ENCODE results near the gene PPP1R8. TPM values are rescaled to one million over a fixed set of nuclear protein-coding genes. Genes with fewer than 3 reads are reported as not detected.

Gene PPP1R8
- total and polyA plus RNA-seq, 3 experiments from 2014 or later, result 37.5 to 70.0 (median 66.3) TPM

DNA sequence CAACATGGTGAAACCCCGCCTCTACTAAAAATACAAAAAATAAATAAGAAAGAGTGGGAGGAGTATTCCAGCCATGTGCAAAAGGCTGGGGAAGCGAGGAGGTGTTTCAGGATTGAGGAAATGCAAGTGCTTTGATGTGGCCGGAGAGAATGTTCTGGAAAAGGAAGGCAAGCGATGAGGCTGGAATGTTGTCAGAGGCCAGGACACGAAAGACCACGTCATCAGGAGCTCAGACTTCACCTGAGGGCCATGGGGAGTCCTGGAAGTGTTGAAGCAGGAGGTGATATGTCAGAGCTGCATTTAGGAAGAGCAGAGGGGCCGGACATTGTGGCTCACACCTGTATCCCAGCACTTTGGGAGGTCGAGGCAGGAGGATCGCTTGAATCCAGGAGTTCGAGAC, 30.9 kb downstream of the PPP1R8 start:
- H3K36me3 ChIP-seq (ENCODE audit: insufficient read depth, low read length), result no peaks in the 10 kb centered on the region
- H3K9me3 ChIP-seq (ENCODE audit: low read length), result no peaks in the 10 kb centered on the region
- peaks cover 11 to 31% (median 19%) of the 10 kb centered on the region in 3 donors for H3K4me1 Mint-ChIP-seq
- H3K36me3 Mint-ChIP-seq, result no peaks in the 10 kb centered on the region
- no peak overlapping the region for H3K27ac ChIP-seq (ENCODE audit: low read depth, low read length)
- H3K27me3 ChIP-seq (ENCODE audit: insufficient read depth, low read length, poor library complexity, severe bottlenecking), result no peaks in the 10 kb centered on the region
- no peak overlapping the region for H3K27ac Mint-ChIP-seq
- no peak overlapping the region for H3K4me3 Mint-ChIP-seq
- no peaks in the 10 kb centered on the region for H3K9me3 Mint-ChIP-seq
- H3K4me1 ChIP-seq (ENCODE audit: insufficient read depth, low read length), result peaks cover 24% of the 10 kb centered on the region
- CTCF ChIA-PET, result no interaction called here
- no peaks in the 10 kb centered on the region for H3K27me3 Mint-ChIP-seq
- POLR2A ChIA-PET, result no interaction called here
- DNase-seq, result peak in 1 of 5 donors; percentile 29
- no peak overlapping the region for H3K4me3 ChIP-seq (ENCODE audit: low read length)

- Mint-ChIP-seq H3K27me3 (no peaks in the 10 kb centered on the region), H3K4me1 (peaks cover 14 to 33% (median 19%) of the 10 kb centered on the region in 3 donors), H3K36me3 (no peaks in the 10 kb centered on the region), H3K27ac (peak overlapping the region in 2 of 8 donors; percentile 57 to 78), H3K4me3 (no peak overlapping the region), H3K9me3 (no peaks in the 10 kb centered on the region)
- Histone ChIP-seq H3K4me1 (ENCODE audit: insufficient read depth, low read length) (peaks cover 24% of the 10 kb centered on the region), H3K4me3 (ENCODE audit: low read length) (no peak overlapping the region), H3K27ac (ENCODE audit: low read depth, low read length) (no peak overlapping the region), H3K27me3 (ENCODE audit: insufficient read depth, low read length, poor library complexity, severe bottlenecking) (no peaks in the 10 kb centered on the region), H3K36me3 (ENCODE audit: insufficient read depth, low read length) (no peaks in the 10 kb centered on the region), H3K9me3 (ENCODE audit: low read length) (no peaks in the 10 kb centered on the region)
- POLR2A ChIA-PET, result no interaction called here
- CTCF ChIA-PET, result no interaction called here
- no peak for DNase-seq
Measured at GRCh38 chr1:27862004-27862403, 31.4 kb downstream of the PPP1R8 start.

GRCh38 chr1:27862671-27863537, 32.3 kb downstream of the PPP1R8 start:
- Histone ChIP-seq H3K9me3 (ENCODE audit: low read length) (no peaks in the 10 kb centered on the region), H3K27ac (ENCODE audit: low read depth, low read length) (no peak overlapping the region), H3K4me3 (ENCODE audit: low read length) (no peak overlapping the region), H3K4me1 (ENCODE audit: insufficient read depth, low read length) (peaks cover 24% of the 10 kb centered on the region), H3K27me3 (ENCODE audit: insufficient read depth, low read length, poor library complexity, severe bottlenecking) (no peaks in the 10 kb centered on the region), H3K36me3 (ENCODE audit: insufficient read depth, low read length) (no peaks in the 10 kb centered on the region)
- H3K27ac Mint-ChIP-seq, result peak overlapping the region in 5 of 8 donors; percentile 25 to 80 (median 55)
- no peaks in the 10 kb centered on the region for H3K9me3 Mint-ChIP-seq
- H3K36me3 Mint-ChIP-seq, result no peaks in the 10 kb centered on the region
- no peak for DNase-seq
- H3K4me1 Mint-ChIP-seq, result peaks cover 16 to 35% (median 24%) of the 10 kb centered on the region in 3 donors
- H3K4me3 Mint-ChIP-seq, result no peak overlapping the region
- CTCF ChIA-PET, result no interaction called here
- H3K27me3 Mint-ChIP-seq, result no peaks in the 10 kb centered on the region
- POLR2A ChIA-PET, result no interaction called here

DNA sequence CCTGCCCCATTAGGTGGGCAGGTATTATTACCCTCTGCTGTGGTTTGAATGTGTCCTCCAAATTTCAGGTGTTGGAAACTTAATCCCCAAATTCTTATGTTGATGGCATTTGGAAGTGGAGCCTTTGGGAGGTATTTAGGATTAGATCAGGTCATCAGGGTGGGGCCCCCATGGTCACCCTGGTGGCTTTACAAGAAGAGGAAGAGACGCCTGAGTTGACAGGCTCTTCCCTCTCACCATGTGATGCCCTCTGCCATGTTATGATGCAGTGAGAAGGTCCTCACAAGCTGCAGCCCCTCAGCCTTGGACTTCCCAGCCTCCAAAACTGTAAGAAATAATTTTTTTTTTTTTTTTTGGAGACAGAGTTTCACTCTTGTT, 32.9 kb downstream of the PPP1R8 start:
- no peak overlapping the region for H3K4me3 Mint-ChIP-seq
- no peaks in the 10 kb centered on the region for H3K27me3 ChIP-seq (ENCODE audit: insufficient read depth, low read length, poor library complexity, severe bottlenecking)
- H3K27ac ChIP-seq (ENCODE audit: low read depth, low read length), result no peak overlapping the region
- H3K36me3 ChIP-seq (ENCODE audit: insufficient read depth, low read length), result no peaks in the 10 kb centered on the region
- no peaks in the 10 kb centered on the region for H3K36me3 Mint-ChIP-seq
- no peak overlapping the region for H3K4me3 ChIP-seq (ENCODE audit: low read length)
- peaks cover 26% of the 10 kb centered on the region for H3K4me1 ChIP-seq (ENCODE audit: insufficient read depth, low read length)
- ChIA-PET CTCF (no interaction called here), POLR2A (no interaction called here)
- no peak overlapping the region for H3K27ac Mint-ChIP-seq
- H3K4me1 Mint-ChIP-seq, result peaks cover 17 to 34% (median 25%) of the 10 kb centered on the region in 3 donors
- no peaks in the 10 kb centered on the region for H3K9me3 ChIP-seq (ENCODE audit: low read length)
- H3K27me3 Mint-ChIP-seq, result no peaks in the 10 kb centered on the region
- H3K9me3 Mint-ChIP-seq, result no peaks in the 10 kb centered on the region
- DNase-seq, result no peak

DNA sequence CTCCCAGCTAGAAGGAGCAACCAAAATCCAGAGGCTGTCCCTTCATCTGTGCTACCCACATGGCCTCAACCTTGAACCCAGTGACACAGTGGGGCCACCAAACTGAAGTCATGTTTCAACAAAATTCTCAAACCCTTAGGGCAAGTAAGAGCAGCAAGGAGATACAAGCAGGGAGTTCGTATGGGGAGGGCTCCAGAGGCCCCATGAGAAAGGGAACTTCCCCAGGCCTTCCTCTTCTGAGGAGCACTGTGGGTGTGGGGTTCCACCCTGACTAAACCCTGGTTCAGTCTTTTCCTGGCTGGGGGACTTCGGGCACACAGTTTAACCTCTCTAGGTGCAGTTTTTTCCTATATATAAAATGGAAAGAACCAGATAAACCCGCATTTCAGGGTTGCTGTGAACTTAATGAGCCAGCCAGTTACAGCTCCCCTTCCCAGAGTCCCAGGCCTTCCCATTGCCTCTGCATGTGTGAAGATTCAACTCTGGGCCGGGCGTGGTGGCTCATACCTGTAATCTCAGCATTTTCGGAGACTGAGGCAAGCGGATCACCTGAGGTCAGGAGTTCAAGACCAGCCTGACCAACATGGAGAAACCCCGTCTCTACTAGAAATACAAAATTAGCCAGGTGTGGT, 33.8 kb downstream of the PPP1R8 start:
- Histone ChIP-seq H3K9me3 (ENCODE audit: low read length) (no peaks in the 10 kb centered on the region), H3K4me1 (ENCODE audit: insufficient read depth, low read length) (peaks cover 33% of the 10 kb centered on the region), H3K4me3 (ENCODE audit: low read length) (no peak overlapping the region), H3K27me3 (ENCODE audit: insufficient read depth, low read length, poor library complexity, severe bottlenecking) (no peaks in the 10 kb centered on the region), H3K36me3 (ENCODE audit: insufficient read depth, low read length) (no peaks in the 10 kb centered on the region), H3K27ac (ENCODE audit: low read depth, low read length) (no peak overlapping the region)
- H3K4me3 Mint-ChIP-seq, result peak overlapping the region in 1 of 7 donors; percentile 24
- peak overlapping the region in 5 of 8 donors; percentile 23 to 74 (median 69) for H3K27ac Mint-ChIP-seq
- DNase-seq, result no peak
- H3K4me1 Mint-ChIP-seq, result peaks cover 25 to 38% (median 34%) of the 10 kb centered on the region in 3 donors
- H3K36me3 Mint-ChIP-seq, result no peaks in the 10 kb centered on the region
- ChIA-PET CTCF (no interaction called here), POLR2A (no interaction called here)
- no peaks in the 10 kb centered on the region for H3K27me3 Mint-ChIP-seq
- H3K9me3 Mint-ChIP-seq, result no peaks in the 10 kb centered on the region

DNA sequence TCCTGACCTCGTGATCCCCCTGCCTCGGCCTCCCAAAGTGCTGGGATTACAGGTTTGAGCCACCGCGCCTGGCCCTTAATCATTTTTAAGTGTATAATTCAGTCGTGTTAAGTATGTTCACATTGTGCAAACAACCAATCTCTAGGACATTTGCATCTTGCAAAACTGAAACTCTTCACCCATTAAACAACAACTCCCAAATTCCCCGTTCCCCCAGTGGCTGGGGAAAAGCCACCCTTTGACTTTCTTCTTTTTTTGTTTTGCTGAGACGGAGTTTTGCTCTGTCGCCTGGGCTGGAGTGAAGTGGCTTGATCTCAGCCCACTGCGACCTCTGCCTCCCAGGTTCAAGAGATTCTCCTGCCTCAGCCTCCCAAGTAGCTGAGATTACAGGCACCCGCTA, 35.2 kb downstream of the PPP1R8 start:
- Mint-ChIP-seq H3K9me3 (no peaks in the 10 kb centered on the region), H3K27ac (peak overlapping the region in 2 of 8 donors; percentile 3 to 87), H3K27me3 (no peaks in the 10 kb centered on the region), H3K36me3 (no peaks in the 10 kb centered on the region), H3K4me3 (no peak overlapping the region), H3K4me1 (peaks cover 32 to 45% (median 38%) of the 10 kb centered on the region in 3 donors)
- peaks cover 43% of the 10 kb centered on the region for H3K4me1 ChIP-seq (ENCODE audit: insufficient read depth, low read length)
- H3K36me3 ChIP-seq (ENCODE audit: insufficient read depth, low read length), result no peaks in the 10 kb centered on the region
- H3K27ac ChIP-seq (ENCODE audit: low read depth, low read length), result no peak overlapping the region
- ChIA-PET CTCF (interaction anchor here (1.4 kb wide), 1 partner anchor 75 kb away, joined by 3 read pairs; no protein-coding TSS in a partner anchor), POLR2A (no interaction called here)
- peak in 1 of 5 donors; percentile 10 for DNase-seq
- H3K9me3 ChIP-seq (ENCODE audit: low read length), result no peaks in the 10 kb centered on the region
- H3K27me3 ChIP-seq (ENCODE audit: insufficient read depth, low read length, poor library complexity, severe bottlenecking), result no peaks in the 10 kb centered on the region
- H3K4me3 ChIP-seq (ENCODE audit: low read length), result no peak overlapping the region

DNA sequence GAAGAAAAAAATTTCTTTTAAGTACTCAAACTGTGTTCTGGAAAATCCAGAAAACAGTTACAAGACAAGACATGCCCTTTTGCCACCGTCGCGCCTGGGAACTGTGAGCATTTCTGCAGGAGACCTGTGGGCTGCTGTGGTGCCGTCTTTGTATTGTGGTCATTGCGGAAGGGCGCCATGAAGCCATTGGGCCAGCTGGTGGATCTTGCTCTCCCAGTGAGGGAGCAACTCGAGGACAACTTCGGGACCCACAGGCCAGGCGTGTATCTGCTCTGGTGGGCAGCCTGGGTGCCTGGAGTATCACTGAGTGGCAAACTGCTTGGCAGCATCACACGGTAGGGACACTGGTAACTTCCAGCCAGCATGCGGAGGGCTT, 38.0 kb downstream of the PPP1R8 start:
- H3K36me3 Mint-ChIP-seq, result peaks cover 0 to 6% (median 0%) of the 10 kb centered on the region in 3 donors
- H3K4me1 Mint-ChIP-seq, result peaks cover 40 to 50% (median 43%) of the 10 kb centered on the region in 3 donors
- peak overlapping the region; percentile 31 to 84 (median 80) for H3K4me3 Mint-ChIP-seq
- Histone ChIP-seq H3K9me3 (ENCODE audit: low read length) (no peaks in the 10 kb centered on the region), H3K4me3 (ENCODE audit: low read length) (peak overlapping the region; percentile 56), H3K36me3 (ENCODE audit: insufficient read depth, low read length) (no peaks in the 10 kb centered on the region), H3K27ac (ENCODE audit: low read depth, low read length) (peak overlapping the region; percentile 70), H3K4me1 (ENCODE audit: insufficient read depth, low read length) (peaks cover 48% of the 10 kb centered on the region), H3K27me3 (ENCODE audit: insufficient read depth, low read length, poor library complexity, severe bottlenecking) (no peaks in the 10 kb centered on the region)
- CTCF ChIA-PET, result interaction anchor here (0.7 kb wide), 1 partner anchor 388 kb away, joined by 3 read pairs; no protein-coding TSS in a partner anchor
- no peaks in the 10 kb centered on the region for H3K27me3 Mint-ChIP-seq
- H3K27ac Mint-ChIP-seq, result peak overlapping the region; percentile 74 to 99 (median 95)
- POLR2A ChIA-PET, result no interaction called here
- DNase-seq, result no peak
- H3K9me3 Mint-ChIP-seq, result no peaks in the 10 kb centered on the region
